ENCODE data around the gene TAOK1.

Gene TAOK1

GRCh38 chr17:29590411-29591145 lies 200.4 kb downstream of the TAOK1 start:
- DNase-seq, result no peak
- Histone ChIP-seq H3K27me3 (replicated peaks) (no peaks in the 10 kb centered on the region), H3K4me3 (ENCODE audit: low read depth, low read length) (peak overlapping the region; percentile 50), H3K27ac (peak overlapping the region; percentile 27), H3K36me3 (replicated peaks) (no peaks in the 10 kb centered on the region)
- in situ Hi-C loops (cut with HindIII; ENCODE audit: low pct_ligation_motif_present, low sequenced_read_pairs), result no loop called here
- no peak for TF ChIP-seq CTCF (IDR thresholded peaks at IDR 0.05; ENCODE audit: low read depth, low read length, missing control alignments)

DNA sequence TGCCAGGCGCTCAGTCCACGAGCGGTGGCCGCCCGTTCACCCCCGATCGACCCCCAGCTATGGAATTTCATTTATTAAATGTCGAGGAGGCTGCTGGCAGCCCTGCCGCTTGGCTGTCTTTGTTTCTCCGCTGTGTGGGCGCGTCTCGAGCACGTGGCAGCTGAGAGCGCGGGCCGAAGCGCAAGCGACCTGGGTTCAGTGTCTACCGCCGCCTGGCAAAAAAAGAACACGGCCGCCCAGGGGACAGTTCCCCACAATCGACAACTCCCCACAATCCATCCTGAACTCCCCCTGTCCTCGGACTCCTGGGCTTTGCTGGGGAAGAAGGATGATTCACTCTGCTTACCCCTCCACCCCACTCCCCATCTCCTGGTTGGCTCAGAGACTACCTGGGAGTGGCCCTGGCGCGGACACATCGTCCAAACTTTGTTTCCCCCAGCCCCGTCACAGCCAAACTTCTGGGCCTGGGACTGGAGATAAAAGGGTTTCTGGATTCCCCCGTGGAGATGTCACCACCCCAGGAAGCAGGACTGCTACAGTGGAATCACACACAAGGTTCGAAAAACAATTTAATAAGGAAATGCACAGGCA lies 201.1 kb downstream of the TAOK1 start:
- no peaks in the 10 kb centered on the region for H3K36me3 ChIP-seq (replicated peaks)
- no peak for TF ChIP-seq CTCF (IDR thresholded peaks at IDR 0.05; ENCODE audit: low read depth, low read length, missing control alignments)
- peak overlapping the region; percentile 27 for H3K27ac ChIP-seq
- in situ Hi-C loops (cut with HindIII; ENCODE audit: low pct_ligation_motif_present, low sequenced_read_pairs), result no loop called here
- H3K4me3 ChIP-seq (ENCODE audit: low read depth, low read length), result peak overlapping the region; percentile 50
- H3K27me3 ChIP-seq (replicated peaks), result no peaks in the 10 kb centered on the region
- DNase-seq, result no peak

DNA sequence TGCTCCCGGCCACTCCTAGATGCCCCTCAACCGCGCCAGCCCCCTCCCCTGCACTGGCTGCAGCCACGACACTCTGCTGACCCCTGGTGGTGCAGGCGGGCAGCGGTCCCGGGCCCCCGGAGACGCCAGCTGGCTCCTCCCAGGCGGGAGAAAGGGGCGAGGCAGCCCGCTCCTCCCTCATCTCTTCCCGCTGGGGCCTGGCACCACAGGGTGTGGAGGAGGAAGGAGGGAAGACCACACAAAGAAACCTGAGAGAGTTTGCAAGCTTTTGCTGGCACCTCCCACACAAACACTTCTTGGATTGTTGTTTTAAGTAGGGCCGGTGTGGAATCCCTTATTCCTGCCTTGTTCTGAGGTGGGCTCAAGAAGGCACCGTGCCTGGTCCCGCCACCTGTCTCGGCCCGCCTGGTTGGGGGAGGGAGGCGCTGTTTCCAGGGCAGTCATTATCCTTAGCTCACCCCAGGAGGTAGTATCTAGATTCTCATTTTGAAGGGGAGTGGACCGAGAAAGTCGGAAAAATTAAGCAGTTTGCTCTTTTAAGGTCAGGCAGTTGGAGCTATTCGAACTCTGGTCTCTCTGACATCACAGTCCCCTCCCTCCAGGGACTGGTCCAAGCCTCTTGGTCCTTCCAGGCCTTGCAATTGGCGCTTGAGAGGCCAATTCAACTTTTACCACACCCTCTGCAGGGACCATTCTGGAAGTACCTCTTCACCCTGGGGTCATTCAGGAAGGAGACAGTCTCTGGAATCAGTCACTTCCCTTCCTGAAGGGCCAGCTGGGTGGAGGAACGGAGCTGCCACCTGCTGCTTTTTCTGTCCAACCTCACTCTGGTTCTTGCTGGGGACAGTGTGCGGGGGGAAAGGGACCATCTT lies 201.8 kb downstream of the TAOK1 start:
- H3K27ac ChIP-seq, result no peak overlapping the region
- DNase-seq, result peak; percentile 66
- TF ChIP-seq CTCF (IDR thresholded peaks at IDR 0.05; ENCODE audit: low read depth, low read length, missing control alignments), result peak; percentile 98
- in situ Hi-C loops (cut with HindIII; ENCODE audit: low pct_ligation_motif_present, low sequenced_read_pairs), result no loop called here
- H3K36me3 ChIP-seq (replicated peaks), result no peaks in the 10 kb centered on the region
- H3K27me3 ChIP-seq (replicated peaks), result no peaks in the 10 kb centered on the region
- peak overlapping the region; percentile 50 for H3K4me3 ChIP-seq (ENCODE audit: low read depth, low read length)

- peak within 1 kb of the TSS; percentile 59 for H3K4me3 ChIP-seq (ENCODE audit: low read depth, low read length)
- no peak for TF ChIP-seq CTCF (IDR thresholded peaks at IDR 0.05; ENCODE audit: low read depth, low read length, missing control alignments)
- no peaks in the 10 kb centered on the region for H3K27me3 ChIP-seq (replicated peaks)
- no peak within 1 kb of the TSS for H3K27ac ChIP-seq
- in situ Hi-C loops (cut with HindIII; ENCODE audit: low pct_ligation_motif_present, low sequenced_read_pairs), result no loop called here
- no peaks in the 10 kb centered on the region for H3K36me3 ChIP-seq (replicated peaks)
- DNase-seq, result no peak
Observed at GRCh38 chr17:29592850-29593551, 202.8 kb downstream of the TAOK1 start, which contains the start of gene ANKRD13B. TSS of gene ANKRD13B (plus strand) at chr17:29593132. CDS start at chr17:29593622, 490 bp downstream.

DNA sequence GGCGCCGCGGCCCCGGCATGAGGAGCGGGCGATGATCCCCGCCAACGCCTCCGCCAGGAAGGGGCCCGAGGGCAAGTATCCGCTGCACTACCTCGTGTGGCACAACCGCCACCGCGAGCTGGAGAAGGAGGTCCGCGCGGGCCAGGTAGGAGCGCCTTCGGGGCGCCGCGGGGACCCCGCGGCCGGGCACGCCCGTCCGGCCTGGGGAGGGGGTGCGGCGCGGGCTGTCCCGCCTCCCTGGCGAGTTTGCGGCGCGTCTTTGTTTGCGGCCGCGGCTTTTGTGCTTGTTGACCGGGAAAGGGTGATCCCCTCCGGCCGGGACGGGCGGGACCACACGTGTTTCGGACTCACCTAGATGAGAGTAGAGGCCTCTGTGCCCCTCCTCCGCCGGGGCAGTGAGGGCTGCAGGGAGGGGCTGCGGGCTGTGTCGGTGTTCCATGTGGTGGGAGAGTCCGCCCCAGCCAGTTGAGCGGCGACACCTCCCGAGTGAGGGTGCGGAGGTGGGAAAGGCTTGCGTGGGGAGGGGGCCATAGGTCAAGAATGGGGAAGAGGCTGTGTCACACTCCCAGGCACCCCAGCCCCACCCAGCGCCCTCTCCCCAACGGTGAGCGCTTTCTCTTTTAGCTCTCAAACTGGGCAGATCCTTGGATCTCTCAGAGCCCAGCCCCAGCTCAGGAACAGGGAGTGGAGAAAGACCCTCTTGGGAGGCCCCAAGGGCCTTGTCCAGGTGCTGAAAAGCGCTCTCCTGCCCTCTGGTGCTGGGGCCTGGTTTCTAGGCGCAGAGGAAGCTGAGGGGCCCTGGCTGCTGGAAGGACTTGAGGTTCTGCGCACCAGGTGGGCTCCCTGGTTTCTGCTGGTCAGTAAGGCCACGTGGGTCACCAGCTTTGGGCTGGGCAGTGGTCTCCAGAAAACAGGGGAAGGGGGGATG lies 203.7 kb downstream of the TAOK1 start:
- Histone ChIP-seq H3K36me3 (replicated peaks) (no peaks in the 10 kb centered on the region), H3K27me3 (replicated peaks) (no peaks in the 10 kb centered on the region), H3K27ac (no peak overlapping the region), H3K4me3 (ENCODE audit: low read depth, low read length) (peak overlapping the region; percentile 59)
- in situ Hi-C loops (cut with HindIII; ENCODE audit: low pct_ligation_motif_present, low sequenced_read_pairs), result no loop called here
- TF ChIP-seq CTCF (IDR thresholded peaks at IDR 0.05; ENCODE audit: low read depth, low read length, missing control alignments), result peak; percentile 48
- no peak for DNase-seq

Data from brain microvascular endothelial cell (primary cell).